K562 (cell line): ENCODE results near the gene TJP3. TPM values are rescaled to one million over a fixed set of nuclear protein-coding genes. Genes with fewer than 3 reads are reported as not detected.

Experiments used
- CHD7 ChIP-seq: fragments of 200-600 bp; sonication (generic); IDR thresholded peaks from one replicate; pipeline ENCODE4 v1.6.1; 2012; ENCODE audit warnings: mild to moderate bottlenecking, low read depth, low read length, inconsistent platforms
- ILF3 ChIP-seq: fragments of 450-650 bp; IDR thresholded peaks from 2 replicates; pipeline ENCODE4 v1.6.1; 2018; ENCODE audit warnings: antibody characterized with exemption, mild to moderate bottlenecking, moderate library complexity, borderline replicate concordance
- KLF13 ChIP-seq: fragments of 450-650 bp; IDR thresholded peaks from 2 replicates; pipeline ENCODE4 v1.6.1; 2016; ENCODE audit warnings: missing genetic modification characterization, low read depth, mild to moderate bottlenecking, missing compliant biosample characterization, moderate library complexity, borderline replicate concordance
- TCF3 ChIP-seq: sonication (generic); formaldehyde crosslinking; IDR thresholded peaks from 2 replicates; pipeline ENCODE4 v1.4.0; 2020; ENCODE audit warnings: mild to moderate bottlenecking, missing genetic modification reagents
- ZNF408 ChIP-seq: fragments of 250-450 bp; sonication (Bioruptor Pico); IDR thresholded peaks from 2 replicates; pipeline ENCODE4 v1.4.0; 2020; ENCODE audit warnings: low read depth, mild to moderate bottlenecking, moderate library complexity
- polyA plus RNA-seq, 8 experiments: library from polyadenylated mRNA; depleted of rRNA in 4 of 8; stranded (reverse) in 5 of 8; unstranded in 3 of 8; fragments of >200 nt; fragmentation: Nextera tagmentation in 2 of 8; fragmentation: Illumina TruSeq in 1 of 8; extraction: Ambion mirVana in 2 of 8; extraction: Trizol in 1 of 8; gene quantifications; 2 replicates each; pipeline versions ENCODE4 v1.2.1 to v1.2.3, GENCODE V29; 2011 to 2014; ENCODE audit warnings: inconsistent platforms in 1 of 8, missing spikeins in 1 of 8
- total RNA-seq, 7 experiments: library from RNA; depleted of rRNA in 6 of 7; stranded (reverse); fragments of >200 nt in 6 of 7; fragmentation: Illumina TruSeq in 2 of 7; extraction: Trizol in 2 of 7; gene quantifications; 2 replicates each; pipeline versions ENCODE4 v1.2.1 to v1.2.3, GENCODE V29; 2011 to 2021; ENCODE audit warnings: low replicate concordance in 1 of 7
- TF ChIP-seq, protein P1 (sequence below): IDR thresholded peaks from 2 replicates; pipeline ENCODE4 v1.6.1; 2011; ENCODE audit warnings: borderline replicate concordance, low read depth, mild to moderate bottlenecking, moderate library complexity, low read length; ENCODE audit not compliant: insufficient read depth, poor library complexity, severe bottlenecking
- TF ChIP-seq, protein P2 (sequence below): sonication (generic); formaldehyde crosslinking; IDR thresholded peaks from 2 replicates; pipeline ENCODE4 v1.8.0; 2022; ENCODE audit warnings: mild to moderate bottlenecking, missing genetic modification reagents, borderline replicate concordance
- TF ChIP-seq, protein P3 (sequence below), 2 experiments: fragments of 450-650 bp in 1 of 2; sonication (generic) in 1 of 2; formaldehyde crosslinking; conservative IDR thresholded peaks; 2 replicates each; pipeline versions ENCODE4 v1.4.0 to v1.8.1; 2020 to 2022; ENCODE audit warnings: mild to moderate bottlenecking in 1 of 2, missing genetic modification reagents in 1 of 2

The TJP3 gene
- total and polyA plus RNA-seq, 9 of the 15 experiments (the other 6 are each of a cell fraction or from before 2014, with no cell fraction given): 0.11 to 2.4 (median 0.57) TPM; not detected in 1

GRCh38 chr19:3761382-3762129 lies 53.4 kb downstream of the TJP3 start, which contains the start of gene APBA3 (continued):
- 0 out of 2 replicates have a peak, but pooled peaks have one; percentile 54 for TF ChIP-seq KLF13
- TF ChIP-seq CHD7: no peak
- TF ChIP-seq, protein P1, sequence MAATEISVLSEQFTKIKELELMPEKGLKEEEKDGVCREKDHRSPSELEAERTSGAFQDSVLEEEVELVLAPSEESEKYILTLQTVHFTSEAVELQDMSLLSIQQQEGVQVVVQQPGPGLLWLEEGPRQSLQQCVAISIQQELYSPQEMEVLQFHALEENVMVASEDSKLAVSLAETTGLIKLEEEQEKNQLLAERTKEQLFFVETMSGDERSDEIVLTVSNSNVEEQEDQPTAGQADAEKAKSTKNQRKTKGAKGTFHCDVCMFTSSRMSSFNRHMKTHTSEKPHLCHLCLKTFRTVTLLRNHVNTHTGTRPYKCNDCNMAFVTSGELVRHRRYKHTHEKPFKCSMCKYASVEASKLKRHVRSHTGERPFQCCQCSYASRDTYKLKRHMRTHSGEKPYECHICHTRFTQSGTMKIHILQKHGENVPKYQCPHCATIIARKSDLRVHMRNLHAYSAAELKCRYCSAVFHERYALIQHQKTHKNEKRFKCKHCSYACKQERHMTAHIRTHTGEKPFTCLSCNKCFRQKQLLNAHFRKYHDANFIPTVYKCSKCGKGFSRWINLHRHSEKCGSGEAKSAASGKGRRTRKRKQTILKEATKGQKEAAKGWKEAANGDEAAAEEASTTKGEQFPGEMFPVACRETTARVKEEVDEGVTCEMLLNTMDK: peak; percentile 98
- TF ChIP-seq, protein P2, sequence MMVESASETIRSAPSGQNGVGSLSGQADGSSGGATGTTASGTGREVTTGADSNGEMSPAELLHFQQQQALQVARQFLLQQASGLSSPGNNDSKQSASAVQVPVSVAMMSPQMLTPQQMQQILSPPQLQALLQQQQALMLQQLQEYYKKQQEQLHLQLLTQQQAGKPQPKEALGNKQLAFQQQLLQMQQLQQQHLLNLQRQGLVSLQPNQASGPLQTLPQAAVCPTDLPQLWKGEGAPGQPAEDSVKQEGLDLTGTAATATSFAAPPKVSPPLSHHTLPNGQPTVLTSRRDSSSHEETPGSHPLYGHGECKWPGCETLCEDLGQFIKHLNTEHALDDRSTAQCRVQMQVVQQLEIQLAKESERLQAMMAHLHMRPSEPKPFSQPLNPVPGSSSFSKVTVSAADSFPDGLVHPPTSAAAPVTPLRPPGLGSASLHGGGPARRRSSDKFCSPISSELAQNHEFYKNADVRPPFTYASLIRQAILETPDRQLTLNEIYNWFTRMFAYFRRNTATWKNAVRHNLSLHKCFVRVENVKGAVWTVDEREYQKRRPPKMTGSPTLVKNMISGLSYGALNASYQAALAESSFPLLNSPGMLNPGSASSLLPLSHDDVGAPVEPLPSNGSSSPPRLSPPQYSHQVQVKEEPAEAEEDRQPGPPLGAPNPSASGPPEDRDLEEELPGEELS (CRISPR knock-in tag): peak; percentile 71; the same call in 1 of the 2 replicates
- TF ChIP-seq, protein P3, sequence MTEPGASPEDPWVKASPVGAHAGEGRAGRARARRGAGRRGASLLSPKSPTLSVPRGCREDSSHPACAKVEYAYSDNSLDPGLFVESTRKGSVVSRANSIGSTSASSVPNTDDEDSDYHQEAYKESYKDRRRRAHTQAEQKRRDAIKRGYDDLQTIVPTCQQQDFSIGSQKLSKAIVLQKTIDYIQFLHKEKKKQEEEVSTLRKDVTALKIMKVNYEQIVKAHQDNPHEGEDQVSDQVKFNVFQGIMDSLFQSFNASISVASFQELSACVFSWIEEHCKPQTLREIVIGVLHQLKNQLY (CRISPR knock-in tag; conservative IDR thresholded peaks at IDR 0.05): no peak
- no peak for TF ChIP-seq TCF3 (CRISPR knock-in tag)
- TF ChIP-seq ZNF408: no peak
- no peak for TF ChIP-seq ILF3
